GM19328 (cell line): ENCODE results near the gene MT3.
A peak's percentile ranks its signal among the peaks of the same experiment; 100 is the strongest.

Experiments
- ATAC-seq: cut with Tn5 transposase; IDR thresholded peaks from one replicate; pipeline ENCODE4 v1.9.1; 2021; ENCODE audit warnings: mild to moderate bottlenecking, moderate library complexity; ENCODE audit not compliant: unreplicated experiment

The MT3 gene

GRCh38 chr16:56589141-56590039 lies at the start of gene MT3:
Gene MT3 (plus strand): TSS chr16:56589528. CDS start chr16:56589591, 63 bp downstream.
- no peak for ATAC-seq

GRCh38 chr16:56539656-56540055 lies 49.7 kb upstream of the MT3 start:
- ATAC-seq: no peak

- ATAC-seq: no peak
Observed at GRCh38 chr16:56542039-56542438, 47.3 kb upstream of the MT3 start.

- ATAC-seq: no peak
Observed at GRCh38 chr16:56547120-56547948, 42.0 kb upstream of the MT3 start.

GRCh38 chr16:56547949-56548567 lies 41.3 kb upstream of the MT3 start:
- no peak for ATAC-seq

GRCh38 chr16:56549161-56549560 lies 40.2 kb upstream of the MT3 start:
- ATAC-seq: no peak

- no peak for ATAC-seq
Observed at GRCh38 chr16:56549744-56550385, 39.5 kb upstream of the MT3 start.

- no peak for ATAC-seq
Observed at GRCh38 chr16:56551796-56552738, 37.3 kb upstream of the MT3 start.

GRCh38 chr16:56554441-56554840 lies 34.9 kb upstream of the MT3 start:
- no peak for ATAC-seq

GRCh38 chr16:56558024-56558747 lies 31.1 kb upstream of the MT3 start:
- ATAC-seq: no peak

GRCh38 chr16:56559109-56559508 lies 30.2 kb upstream of the MT3 start:
- no peak for ATAC-seq

- no peak for ATAC-seq
Observed at GRCh38 chr16:56560447-56560846, 28.9 kb upstream of the MT3 start.

GRCh38 chr16:56561126-56561525 lies 28.2 kb upstream of the MT3 start:
- no peak for ATAC-seq

GRCh38 chr16:56564793-56565477 lies 24.4 kb upstream of the MT3 start, which contains the start of gene MT4:
Gene MT4 (plus strand): TSS chr16:56565073. CDS start chr16:56565129, 56 bp downstream.
- ATAC-seq: no peak

GRCh38 chr16:56569971-56570370 lies 19.4 kb upstream of the MT3 start:
- ATAC-seq: no peak

- no peak for ATAC-seq
Observed at GRCh38 chr16:56571525-56571924, 17.8 kb upstream of the MT3 start.

- no peak for ATAC-seq
Observed at GRCh38 chr16:56574625-56575024, 14.7 kb upstream of the MT3 start.

GRCh38 chr16:56576585-56577299 lies 12.6 kb upstream of the MT3 start:
- peak; percentile 75 for ATAC-seq
